Neural cell (in vitro differentiated cells): ENCODE data around the gene FAM171A1. TPM values are rescaled to one million over a fixed set of nuclear protein-coding genes. Genes with fewer than 3 reads are reported as not detected.

Experiments
- H2AFZ ChIP-seq: fragments of 200-600, 300-800 bp; sonication (generic), shearing (Covaris generic); 2 replicates; pipeline ENCODE4 v1.6.0; 2014; ENCODE audit warnings: low read depth, mild to moderate bottlenecking, antibody characterized with exemption, low read length, moderate library complexity
- H3F3A ChIP-seq: fragments of 200-600 bp; shearing (Covaris generic); 2 replicates; pipeline ENCODE4 v1.6.1; 2016; ENCODE audit warnings: mild to moderate bottlenecking, moderate library complexity, mixed read lengths, antibody characterized with exemption, low read length; ENCODE audit not compliant: insufficient read depth, poor library complexity, severe bottlenecking
- H3K27ac ChIP-seq: fragments of 200-600, 300-800 bp; sonication (generic), shearing (Covaris generic); 2 replicates; pipeline ENCODE4 v1.5.1; 2014; ENCODE audit warnings: mild to moderate bottlenecking, low read length, moderate library complexity
- H3K27me3 ChIP-seq: fragments of 300-800, 200-600 bp; sonication (generic), shearing (Covaris generic); 2 replicates; pipeline ENCODE4 v1.6.0; 2014; ENCODE audit warnings: mild to moderate bottlenecking, low read depth, low read length, moderate library complexity; ENCODE audit not compliant: insufficient read depth
- H3K36me3 ChIP-seq: fragments of 300-800, 200-600 bp; sonication (generic), shearing (Covaris generic); 2 replicates; pipeline ENCODE4 v1.5.1; 2014; ENCODE audit warnings: mild to moderate bottlenecking, antibody characterized with exemption, low read length, moderate library complexity; ENCODE audit not compliant: insufficient read depth
- H3K4me2 ChIP-seq: fragments of 300-800, 200-600 bp; sonication (generic), shearing (Covaris generic); 2 replicates; pipeline ENCODE4 v1.6.0; 2014; ENCODE audit warnings: mild to moderate bottlenecking, low read length
- H3K4me3 ChIP-seq: fragments of 300-800, 200-600 bp; sonication (generic), shearing (Covaris generic); 2 replicates; pipeline ENCODE4 v1.5.1; 2014; ENCODE audit warnings: mild to moderate bottlenecking, low read length, moderate library complexity
- H3K79me2 ChIP-seq: fragments of 200-600 bp; shearing (Covaris generic); replicated peaks from 2 replicates; pipeline ENCODE4 v1.6.0; 2014; ENCODE audit warnings: mild to moderate bottlenecking, low read length, moderate library complexity; ENCODE audit not compliant: insufficient read depth
- H3K9ac ChIP-seq: fragments of 300-800, 200-600 bp; sonication (generic), shearing (Covaris generic); 2 replicates; pipeline ENCODE4 v1.6.1; 2016; ENCODE audit warnings: mild to moderate bottlenecking, low read length, mixed read lengths
- H3K9me2 ChIP-seq: fragments of 200-600 bp; shearing (Covaris generic); 2 replicates; pipeline ENCODE4 v1.6.1; 2016; ENCODE audit warnings: mild to moderate bottlenecking, low read length, mixed read lengths; ENCODE audit not compliant: insufficient read depth
- H3K9me3 ChIP-seq: fragments of 200-600, 300-800 bp; sonication (generic), shearing (Covaris generic); 2 replicates; pipeline ENCODE4 v1.6.1; 2016; ENCODE audit warnings: mild to moderate bottlenecking, mixed run types, low read length, moderate library complexity, mixed read lengths
- H4K20me1 ChIP-seq: fragments of 200-600 bp; shearing (Covaris generic); 2 replicates; pipeline ENCODE4 v1.6.1; 2016; ENCODE audit warnings: mild to moderate bottlenecking, mixed run types; ENCODE audit not compliant: insufficient read depth
- CTCF ChIP-seq: fragments of 450-650 bp; IDR thresholded peaks from 2 replicates; pipeline ENCODE4 v1.5.1; 2014; ENCODE audit warnings: antibody characterized with exemption, mild to moderate bottlenecking, moderate library complexity; ENCODE audit not compliant: poor library complexity, severe bottlenecking
- EP300 ChIP-seq: fragments of 450-650 bp; conservative IDR thresholded peaks from 2 replicates; pipeline ENCODE4 v1.6.1; 2014; ENCODE audit warnings: antibody characterized with exemption, mild to moderate bottlenecking, moderate library complexity; ENCODE audit not compliant: poor library complexity, severe bottlenecking
- EZH2 ChIP-seq: fragments of 200-600, 300-800 bp; shearing (Covaris generic), sonication (generic); IDR thresholded peaks from 2 replicates; pipeline ENCODE4 v1.6.1; 2014; ENCODE audit warnings: antibody characterized with exemption, low read length, borderline replicate concordance, mild to moderate bottlenecking; ENCODE audit not compliant: insufficient read depth, poor library complexity, severe bottlenecking
- MXI1 ChIP-seq: fragments of 450-650 bp; conservative IDR thresholded peaks from 2 replicates; pipeline ENCODE4 v1.6.1; 2014; ENCODE audit warnings: antibody characterized with exemption, mild to moderate bottlenecking; ENCODE audit not compliant: poor library complexity, severe bottlenecking
- POLR2AphosphoS5 ChIP-seq: IDR thresholded peaks from 2 replicates; pipeline ENCODE4 v1.6.1; 2012
- RAD21 ChIP-seq: fragments of 450-650 bp; conservative IDR thresholded peaks from 2 replicates; pipeline ENCODE4 v1.6.1; 2014; ENCODE audit warnings: antibody characterized with exemption, mild to moderate bottlenecking, moderate library complexity
- REST ChIP-seq: IDR thresholded peaks from 2 replicates; pipeline ENCODE4 v1.6.1; 2012; ENCODE audit warnings: borderline replicate concordance
- SMC3 ChIP-seq: fragments of 450-650 bp; conservative IDR thresholded peaks from 2 replicates; pipeline ENCODE4 v1.6.1; 2014; ENCODE audit warnings: antibody characterized with exemption, mild to moderate bottlenecking, moderate library complexity; ENCODE audit not compliant: poor library complexity
- TAF1 ChIP-seq: IDR thresholded peaks from 2 replicates; pipeline ENCODE4 v1.6.1; 2012; ENCODE audit warnings: low read depth
- polyA plus RNA-seq: library from polyadenylated mRNA; depleted of rRNA; stranded (reverse); fragments of >200 nt; gene quantifications from 2 replicates; pipeline ENCODE4 v1.2.3, GENCODE V29; 2014

FAM171A1 gene
- polyA plus RNA-seq, 1 donor from 2014 or later = 28.8 TPM

- Histone ChIP-seq H3F3A (no peaks in the 10 kb centered on the region), H3K9ac (no peak overlapping the region), H3K36me3 (no peaks in the 10 kb centered on the region), H3K79me2 (no peaks in the 10 kb centered on the region), H3K4me3 (no peak overlapping the region), H2AFZ (no peak overlapping the region), H3K27me3 (no peaks in the 10 kb centered on the region), H3K27ac (no peak overlapping the region), H4K20me1 (no peaks in the 10 kb centered on the region), H3K9me2 (no peaks in the 10 kb centered on the region), H3K4me2 (no peak overlapping the region), H3K9me3 (no peaks in the 10 kb centered on the region)
- TF ChIP-seq CTCF (no peak), REST (no peak), EP300 (no peak), SMC3 (no peak), MXI1 (no peak), EZH2 (no peak), POLR2AphosphoS5 (no peak)
These were observed 112.0 kb downstream of the FAM171A1 start for GRCh38 chr10:15259136-15259535.

GRCh38 chr10:15258255-15258654 lies 112.8 kb downstream of the FAM171A1 start:
- Histone ChIP-seq H3K27ac (no peak overlapping the region), H4K20me1 (no peaks in the 10 kb centered on the region), H3K4me3 (no peak overlapping the region), H3K4me2 (no peak overlapping the region), H3F3A (no peaks in the 10 kb centered on the region), H3K27me3 (no peaks in the 10 kb centered on the region), H3K36me3 (no peaks in the 10 kb centered on the region), H2AFZ (no peak overlapping the region), H3K9me2 (no peaks in the 10 kb centered on the region), H3K9me3 (no peaks in the 10 kb centered on the region), H3K79me2 (no peaks in the 10 kb centered on the region), H3K9ac (no peak overlapping the region)
- TF ChIP-seq EP300 (no peak), POLR2AphosphoS5 (no peak), SMC3 (no peak), REST (no peak), RAD21 (no peak), CTCF (no peak), MXI1 (no peak), EZH2 (no peak), TAF1 (no peak)
